Jurkat, Clone E6-1 (cell line): ENCODE measurements around the gene PARL.

Experiments
- DNase-seq: peaks from one replicate; pipeline ENCODE4 v3.0.0-alpha.2; 2011; ENCODE audit warnings: low read depth, low spot score
- H3K4me3 ChIP-seq: 2 replicates; pipeline ENCODE4 v1.5.1; 2011; ENCODE audit warnings: mild to moderate bottlenecking, low read length, control low read depth, moderate library complexity

Gene PARL

GRCh38 chr3:183870563-183870962 is 14.1 kb downstream of the PARL start:
- DNase-seq = peak; percentile 54
- no peak overlapping the region for H3K4me3 ChIP-seq

- no peak overlapping the region for H3K4me3 ChIP-seq
- no peak for DNase-seq
These were observed 15.9 kb downstream of the PARL start for GRCh38 chr3:183868796-183869195.

- no peak for DNase-seq
- no peak overlapping the region for H3K4me3 ChIP-seq
These were observed 22.1 kb downstream of the PARL start for GRCh38 chr3:183862610-183863009.

GRCh38 chr3:183857863-183858262 is 26.8 kb downstream of the PARL start:
- DNase-seq = no peak
- no peak overlapping the region for H3K4me3 ChIP-seq

GRCh38 chr3:183854318-183855035 is 30.2 kb downstream of the PARL start:
- no peak for DNase-seq
- no peak overlapping the region for H3K4me3 ChIP-seq

- DNase-seq = no peak
- H3K4me3 ChIP-seq = no peak overlapping the region
These were observed 38.9 kb downstream of the PARL start for GRCh38 chr3:183845608-183846288.

GRCh38 chr3:183845090-183845489 is 39.6 kb downstream of the PARL start:
- no peak overlapping the region for H3K4me3 ChIP-seq
- DNase-seq = no peak

- H3K4me3 ChIP-seq = no peak overlapping the region
- DNase-seq = no peak
These were observed 40.1 kb downstream of the PARL start for GRCh38 chr3:183844606-183845005.

- DNase-seq = no peak
- H3K4me3 ChIP-seq = no peak overlapping the region
These were observed 44.9 kb downstream of the PARL start for GRCh38 chr3:183839751-183840150.

- no peak overlapping the region for H3K4me3 ChIP-seq
- no peak for DNase-seq
These were observed 46.8 kb downstream of the PARL start for GRCh38 chr3:183837894-183838293.

- no peak for DNase-seq
- H3K4me3 ChIP-seq = no peak overlapping the region
These were observed 47.3 kb downstream of the PARL start for GRCh38 chr3:183837390-183837789.

GRCh38 chr3:183833516-183833915 is 51.2 kb downstream of the PARL start:
- DNase-seq = no peak
- H3K4me3 ChIP-seq = no peak overlapping the region

GRCh38 chr3:183830187-183830586 is 54.5 kb downstream of the PARL start:
- no peak overlapping the region for H3K4me3 ChIP-seq
- no peak for DNase-seq

GRCh38 chr3:183829466-183829865 is 55.2 kb downstream of the PARL start:
- no peak overlapping the region for H3K4me3 ChIP-seq
- no peak for DNase-seq

- no peak overlapping the region for H3K4me3 ChIP-seq
- no peak for DNase-seq
These were observed 56.2 kb downstream of the PARL start for GRCh38 chr3:183828538-183828870.

- no peak for DNase-seq
These were observed 56.7 kb downstream of the PARL start for GRCh38 chr3:183827809-183828537.

GRCh38 chr3:183826448-183827250 is 58.0 kb downstream of the PARL start:
- no peak for DNase-seq

More at GRCh38 chr3:183827809-183828537, 56.7 kb downstream of the PARL start:
- no peak overlapping the region for H3K4me3 ChIP-seq

GRCh38 chr3:183825456-183826161 is 59.1 kb downstream of the PARL start, which contains the start of gene MAP6D1:
Gene MAP6D1 (minus strand): TSS chr3:183825577. CDS start chr3:183825547, 30 bp downstream.
- peak; percentile 17 for DNase-seq
- peak within 1 kb of the TSS; percentile 69 for H3K4me3 ChIP-seq

More at GRCh38 chr3:183826448-183827250, 58.0 kb downstream of the PARL start:
- H3K4me3 ChIP-seq = no peak overlapping the region
